Measurements from ENCODE around the gene WNT4.

Gene WNT4

DNA sequence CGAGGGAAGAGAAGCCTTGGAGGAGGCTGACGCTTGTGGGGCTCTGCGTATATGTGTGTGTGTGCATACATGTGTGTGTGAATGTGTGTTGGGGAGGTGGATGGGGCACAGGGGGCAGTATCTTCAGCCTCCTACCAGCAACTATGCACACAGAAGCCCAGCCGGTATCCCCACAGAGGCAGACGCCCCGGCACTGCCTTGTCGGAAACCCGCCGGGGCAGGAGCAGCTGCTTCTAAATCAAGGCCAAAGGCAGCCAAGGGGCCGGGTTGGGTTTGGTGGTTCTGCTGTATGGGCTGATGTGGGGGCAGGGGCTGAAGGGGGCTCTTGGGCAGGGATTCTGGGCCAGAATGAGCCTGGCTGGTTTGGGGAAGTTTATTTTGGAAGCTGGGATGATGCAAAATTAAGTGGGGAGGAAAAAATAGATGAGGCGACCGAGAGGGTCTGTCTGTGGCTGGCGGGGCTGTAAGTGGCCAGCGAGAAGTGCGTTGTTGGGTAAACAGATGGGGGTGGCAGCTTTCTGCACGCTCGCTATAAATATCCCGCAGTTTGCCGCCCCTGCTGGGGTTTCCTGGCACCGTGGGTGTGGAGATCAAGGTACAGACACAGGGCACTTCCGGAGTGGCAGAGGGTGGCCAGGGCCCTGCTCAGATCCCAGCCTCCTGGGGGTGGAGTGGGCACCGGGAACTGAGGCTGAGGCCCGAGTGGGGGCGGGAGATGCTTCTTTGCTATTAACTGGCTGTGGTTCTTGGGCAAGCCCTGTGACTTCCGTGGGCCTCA, 11.0 kb upstream of the WNT4 start:
- TF ChIP-seq GATA3 (IDR thresholded peaks at IDR 0.05; ENCODE audit: low read depth, low read length): no peak

DNA sequence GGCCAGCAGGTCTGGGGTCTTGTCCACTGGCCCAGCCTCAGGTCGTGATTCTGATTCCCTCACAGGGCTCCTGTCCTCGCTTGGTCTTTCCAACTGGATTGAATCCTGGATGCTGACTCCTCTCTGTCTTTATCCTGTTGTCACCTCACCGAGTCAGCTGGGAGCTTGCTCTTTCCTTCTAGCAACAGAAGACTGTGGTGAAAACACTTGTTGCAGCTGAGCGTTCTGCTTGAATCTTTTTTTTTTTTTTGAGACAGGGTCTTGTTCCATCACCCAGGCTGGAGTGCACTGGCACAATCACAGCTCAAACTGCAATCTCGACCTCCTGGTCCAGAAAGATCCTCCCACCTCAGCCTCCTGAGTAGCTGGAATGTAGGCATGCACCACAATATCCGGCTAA, 8.0 kb upstream of the WNT4 start:
- no peak for TF ChIP-seq GATA2 (IDR thresholded peaks at IDR 0.05; ENCODE audit: low read depth, low read length)
- TF ChIP-seq GATA3 (IDR thresholded peaks at IDR 0.05; ENCODE audit: low read depth, low read length): no peak

DNA sequence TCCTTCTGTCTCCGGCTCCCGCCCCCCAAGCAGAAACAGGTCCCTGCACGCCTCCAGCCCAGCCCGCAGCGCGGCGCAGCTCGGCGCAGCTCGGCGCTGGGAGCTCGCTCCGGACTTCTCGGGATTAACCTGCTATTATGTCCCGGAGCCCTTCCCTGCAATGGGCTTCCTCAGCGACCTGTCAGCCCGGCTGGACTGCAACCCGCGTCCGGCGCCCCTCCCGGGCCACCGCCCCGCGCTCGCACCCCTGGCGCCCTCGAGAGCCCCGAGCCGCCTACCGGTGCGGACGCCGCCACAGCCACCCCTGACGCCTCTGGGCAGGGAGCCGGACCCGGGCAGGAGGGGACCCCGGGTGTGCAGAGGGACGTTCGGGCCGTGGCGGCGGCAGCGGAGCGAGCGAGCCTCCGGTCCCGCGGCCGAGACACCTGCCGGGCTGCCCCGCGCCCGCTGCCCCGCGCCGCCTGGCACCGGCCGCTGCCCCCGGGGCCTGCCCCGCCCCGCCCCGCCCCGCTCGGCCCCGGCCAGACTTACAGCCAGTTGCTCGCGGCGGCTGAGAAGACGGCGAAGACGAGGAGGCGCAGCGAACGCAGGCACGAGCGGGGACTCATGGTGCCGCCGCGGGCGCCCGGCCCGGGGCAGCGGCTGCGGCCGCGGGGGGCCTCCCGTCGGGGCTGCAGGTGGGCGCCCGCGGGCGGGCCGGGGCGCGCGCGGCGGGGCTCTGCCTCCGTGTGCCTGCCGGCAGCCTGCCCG, 407 bp downstream of the WNT4 start:
- TF ChIP-seq GATA2 (IDR thresholded peaks at IDR 0.05; ENCODE audit: low read depth, low read length) (no peak), GATA3 (IDR thresholded peaks at IDR 0.05; ENCODE audit: low read depth, low read length) (no peak)

DNA sequence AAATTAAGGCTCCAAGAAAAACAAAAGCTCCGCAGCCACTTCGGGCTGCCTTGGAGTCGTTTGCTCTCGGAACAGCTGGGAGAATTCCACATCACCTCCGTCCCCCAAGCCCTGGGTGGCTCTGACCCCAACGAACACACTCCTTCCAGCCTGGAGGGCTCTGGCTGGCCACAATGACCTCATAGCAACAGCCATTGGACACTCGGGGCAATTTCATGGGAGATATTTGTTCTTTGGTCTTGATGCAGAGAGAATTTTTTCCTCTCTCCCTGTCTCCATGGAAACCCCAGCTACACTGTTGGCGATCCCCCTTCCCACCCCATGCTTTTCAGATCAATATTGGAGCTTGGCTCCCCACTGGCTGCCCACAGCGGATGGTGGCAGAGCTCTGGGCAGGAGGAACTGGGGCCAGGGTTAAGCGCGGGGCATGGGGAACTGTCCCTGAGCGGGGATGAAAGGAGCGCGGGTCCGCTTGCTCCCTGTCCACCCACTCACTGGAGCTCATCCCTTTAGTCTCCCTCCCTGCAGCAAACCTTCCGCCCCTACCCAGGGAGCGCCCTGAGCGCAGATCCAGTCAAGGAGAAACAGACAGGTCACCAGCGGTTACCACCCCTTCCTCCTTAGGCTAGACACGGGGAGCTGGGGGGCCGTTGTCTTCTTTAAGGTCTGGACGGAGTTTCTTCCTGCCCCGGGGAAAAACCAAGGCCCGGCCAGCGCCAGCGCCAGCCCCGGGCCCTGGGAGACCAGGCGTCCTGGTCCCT, 1.2 kb downstream of the WNT4 start:
- TF ChIP-seq GATA3 (IDR thresholded peaks at IDR 0.05; ENCODE audit: low read depth, low read length): no peak
- no peak for TF ChIP-seq GATA2 (IDR thresholded peaks at IDR 0.05; ENCODE audit: low read depth, low read length)

DNA sequence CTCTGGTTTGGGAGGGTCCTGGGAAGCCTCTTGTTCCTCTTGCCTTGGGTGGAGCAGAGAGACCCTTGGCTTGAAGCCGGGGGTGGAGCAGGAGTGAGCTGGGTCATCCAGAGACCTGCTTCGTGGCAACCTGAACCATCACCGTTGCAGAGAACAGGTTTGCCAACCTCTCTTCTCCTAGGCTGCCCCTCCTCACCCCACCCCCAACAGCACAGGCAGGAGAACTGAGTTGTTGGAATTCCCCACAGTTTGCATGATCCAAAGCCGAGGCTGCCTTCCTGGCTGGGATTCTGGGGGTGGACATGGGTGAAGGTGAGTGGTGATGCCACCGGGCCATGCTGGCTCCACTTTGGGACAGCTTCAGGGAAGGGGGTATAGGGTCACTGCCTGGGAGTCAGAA, 2.2 kb downstream of the WNT4 start:
- TF ChIP-seq GATA2 (IDR thresholded peaks at IDR 0.05; ENCODE audit: low read depth, low read length) (no peak), GATA3 (IDR thresholded peaks at IDR 0.05; ENCODE audit: low read depth, low read length) (no peak)

DNA sequence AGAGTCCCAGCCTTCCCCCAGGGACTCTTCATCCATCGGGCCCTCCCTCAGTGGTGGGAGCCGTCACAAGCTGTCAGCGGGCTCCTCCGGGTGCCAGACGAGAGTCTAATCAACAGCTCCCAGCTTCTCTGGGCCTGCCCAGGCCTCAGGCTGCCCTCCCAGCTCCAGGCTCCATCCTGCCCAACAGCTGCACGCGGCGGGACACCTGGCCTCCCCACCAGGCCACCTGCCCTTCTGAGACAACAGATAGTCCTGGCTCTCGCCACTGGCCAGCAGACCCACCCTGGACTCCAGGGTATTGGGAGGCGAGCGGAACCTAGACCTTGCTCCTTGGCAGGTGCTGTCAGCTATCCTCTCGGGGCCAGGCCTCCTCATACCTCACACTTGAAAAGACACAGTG, 3.1 kb downstream of the WNT4 start:
- TF ChIP-seq GATA2 (IDR thresholded peaks at IDR 0.05; ENCODE audit: low read depth, low read length): no peak
- no peak for TF ChIP-seq GATA3 (IDR thresholded peaks at IDR 0.05; ENCODE audit: low read depth, low read length)

DNA sequence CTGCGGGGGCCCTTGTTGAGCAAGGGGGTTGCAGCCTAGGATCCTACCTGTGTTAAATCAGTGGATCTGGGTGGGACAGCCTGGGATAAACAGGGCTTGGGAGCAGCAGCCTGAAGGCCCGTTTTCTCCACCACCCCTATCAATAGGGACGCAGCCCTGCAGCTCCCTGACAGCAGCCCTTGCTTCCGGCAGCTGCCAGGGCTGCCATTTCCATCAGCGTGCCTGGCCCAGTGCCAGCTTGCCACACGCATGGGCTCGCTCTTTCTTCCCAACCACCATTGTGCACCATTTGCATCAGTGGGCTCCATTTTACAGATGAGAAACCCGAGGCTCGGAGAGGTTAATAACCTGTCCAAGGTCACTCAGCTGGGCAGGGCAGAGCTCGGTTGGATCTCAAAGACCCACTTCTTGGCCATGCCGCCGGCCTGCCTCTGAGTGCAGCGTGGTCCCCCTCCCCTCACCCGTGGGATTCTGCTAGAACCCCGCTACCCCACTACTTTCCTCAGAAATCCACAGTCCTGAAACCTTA, 3.8 kb downstream of the WNT4 start:
- TF ChIP-seq GATA3 (IDR thresholded peaks at IDR 0.05; ENCODE audit: low read depth, low read length) (no peak), GATA2 (IDR thresholded peaks at IDR 0.05; ENCODE audit: low read depth, low read length) (no peak)

DNA sequence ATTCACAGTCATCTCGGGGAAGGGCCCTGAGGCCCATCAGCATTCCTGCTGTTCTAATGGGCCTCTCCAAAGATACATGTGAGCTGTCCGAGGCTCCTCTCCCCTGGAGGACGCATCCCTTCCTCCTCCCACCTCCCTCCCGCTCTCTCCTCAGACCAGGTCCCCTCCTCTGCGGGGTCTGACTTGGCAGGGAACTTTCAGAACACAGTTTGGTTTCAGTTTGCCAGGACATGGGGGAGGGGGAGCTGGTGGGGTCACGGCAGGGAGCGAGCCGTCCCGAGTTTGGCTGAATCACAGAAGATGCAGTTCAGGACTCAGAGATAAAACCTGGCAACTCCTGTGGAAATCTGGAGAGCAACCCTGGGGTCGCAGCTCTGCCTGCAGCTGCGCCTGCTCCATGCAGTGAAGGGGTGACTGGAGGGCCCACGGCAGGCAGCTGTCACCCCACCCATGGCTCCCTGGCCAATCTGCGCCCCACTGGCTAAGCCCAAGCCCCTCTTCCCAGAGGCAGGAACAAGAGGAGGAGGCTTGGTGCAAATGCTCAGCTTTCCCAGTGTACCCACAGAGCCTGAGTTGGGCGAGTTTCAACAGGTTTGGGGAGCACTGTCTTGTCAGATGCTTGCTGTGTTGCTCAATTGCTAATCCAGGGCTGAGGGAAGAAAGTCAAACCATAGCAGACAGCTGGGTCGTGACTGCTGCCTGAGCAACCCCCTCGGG, 5.7 kb downstream of the WNT4 start:
- TF ChIP-seq GATA3 (IDR thresholded peaks at IDR 0.05; ENCODE audit: low read depth, low read length): no peak
- TF ChIP-seq GATA2 (IDR thresholded peaks at IDR 0.05; ENCODE audit: low read depth, low read length): no peak

DNA sequence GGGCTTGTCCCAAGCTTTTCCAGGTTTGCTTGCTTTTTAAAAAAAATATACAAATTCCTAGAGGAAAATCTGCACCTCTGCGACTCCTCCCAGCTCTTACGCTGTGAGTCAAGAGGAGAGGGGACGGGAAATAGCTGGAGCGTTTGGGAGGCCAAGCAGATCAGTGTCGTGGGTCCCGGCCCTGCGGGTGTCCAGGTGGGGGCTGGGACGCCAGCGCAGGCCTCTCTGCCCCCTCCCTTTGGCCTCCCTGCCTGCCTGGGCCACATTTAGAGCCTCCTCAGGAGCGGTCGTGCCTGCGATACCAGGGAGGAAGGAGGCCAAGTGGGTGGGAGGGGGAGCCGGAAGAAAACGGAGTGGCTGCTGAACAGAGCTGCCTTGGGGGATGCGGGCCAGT, 9.0 kb downstream of the WNT4 start:
- TF ChIP-seq GATA2 (IDR thresholded peaks at IDR 0.05; ENCODE audit: low read depth, low read length) (no peak), GATA3 (IDR thresholded peaks at IDR 0.05; ENCODE audit: low read depth, low read length) (no peak)

DNA sequence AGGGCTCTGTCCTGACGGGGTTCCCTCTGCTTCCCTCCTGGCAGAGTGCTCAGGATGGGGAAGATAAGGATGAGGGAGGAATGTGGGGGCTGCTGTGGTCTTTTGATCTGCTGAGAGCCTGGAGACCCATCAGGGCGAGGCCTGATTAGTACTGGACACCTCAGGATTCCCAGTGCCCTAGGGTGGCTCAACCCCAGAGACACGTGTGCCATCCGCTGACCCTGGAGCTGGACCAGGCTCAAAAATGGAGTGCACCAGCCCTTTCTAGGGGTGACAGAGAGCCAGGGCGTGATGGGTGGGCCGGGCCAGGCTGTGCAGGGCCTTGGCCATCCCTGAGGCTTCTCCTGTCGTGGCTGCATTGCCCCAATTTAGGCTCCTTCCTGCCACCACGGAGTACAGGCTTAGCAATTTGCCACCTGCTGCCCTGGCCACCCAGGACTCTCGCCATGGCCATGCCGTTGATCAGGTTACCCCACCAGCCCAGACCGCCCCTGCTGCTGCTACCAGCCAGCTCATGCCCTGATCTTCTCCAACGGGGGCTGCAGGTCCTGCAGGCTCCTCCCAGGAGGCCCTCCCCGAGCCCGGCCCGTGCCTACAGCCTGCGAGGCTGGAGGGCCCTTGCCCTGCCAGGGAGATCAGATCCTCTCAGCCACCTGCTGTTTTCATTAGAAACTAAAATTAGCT, 9.5 kb downstream of the WNT4 start:
- TF ChIP-seq GATA2 (IDR thresholded peaks at IDR 0.05; ENCODE audit: low read depth, low read length) (no peak), GATA3 (IDR thresholded peaks at IDR 0.05; ENCODE audit: low read depth, low read length) (no peak)

DNA sequence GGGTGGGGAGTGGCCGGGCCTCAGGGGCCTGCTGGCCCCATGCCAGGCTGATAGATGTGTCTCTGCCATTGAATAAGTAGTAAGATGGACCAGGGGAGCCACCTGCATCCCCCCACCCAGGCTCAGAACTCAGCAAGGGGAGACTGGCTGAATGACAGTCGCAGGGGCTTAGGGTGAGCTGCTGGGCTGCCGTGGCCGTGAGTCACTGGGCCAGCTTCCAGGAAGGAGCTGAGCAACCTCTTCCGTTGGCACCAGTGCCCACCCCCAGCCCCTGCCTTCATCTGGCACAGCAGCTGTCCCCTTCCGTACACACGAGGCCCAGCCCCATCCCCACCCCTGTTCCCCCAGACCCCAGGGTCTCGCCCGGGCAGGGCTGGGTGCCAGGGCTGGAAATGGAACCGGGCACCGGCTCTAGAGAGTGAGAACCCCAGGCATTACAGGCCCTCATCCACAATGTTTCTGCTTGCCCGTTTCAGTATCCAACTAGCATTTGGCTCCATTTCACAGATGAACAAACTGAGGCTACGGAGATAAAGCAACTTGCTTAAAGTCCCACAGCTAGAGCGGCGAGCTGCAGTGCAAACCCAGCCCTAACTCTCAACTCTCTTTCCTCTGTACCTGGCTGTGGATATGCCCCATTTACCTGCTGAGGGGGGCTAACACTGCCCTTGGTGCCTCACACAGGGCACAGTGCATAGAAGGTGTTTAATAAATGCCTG, 10.2 kb downstream of the WNT4 start:
- TF ChIP-seq GATA3 (IDR thresholded peaks at IDR 0.05; ENCODE audit: low read depth, low read length): no peak
- no peak for TF ChIP-seq GATA2 (IDR thresholded peaks at IDR 0.05; ENCODE audit: low read depth, low read length)

DNA sequence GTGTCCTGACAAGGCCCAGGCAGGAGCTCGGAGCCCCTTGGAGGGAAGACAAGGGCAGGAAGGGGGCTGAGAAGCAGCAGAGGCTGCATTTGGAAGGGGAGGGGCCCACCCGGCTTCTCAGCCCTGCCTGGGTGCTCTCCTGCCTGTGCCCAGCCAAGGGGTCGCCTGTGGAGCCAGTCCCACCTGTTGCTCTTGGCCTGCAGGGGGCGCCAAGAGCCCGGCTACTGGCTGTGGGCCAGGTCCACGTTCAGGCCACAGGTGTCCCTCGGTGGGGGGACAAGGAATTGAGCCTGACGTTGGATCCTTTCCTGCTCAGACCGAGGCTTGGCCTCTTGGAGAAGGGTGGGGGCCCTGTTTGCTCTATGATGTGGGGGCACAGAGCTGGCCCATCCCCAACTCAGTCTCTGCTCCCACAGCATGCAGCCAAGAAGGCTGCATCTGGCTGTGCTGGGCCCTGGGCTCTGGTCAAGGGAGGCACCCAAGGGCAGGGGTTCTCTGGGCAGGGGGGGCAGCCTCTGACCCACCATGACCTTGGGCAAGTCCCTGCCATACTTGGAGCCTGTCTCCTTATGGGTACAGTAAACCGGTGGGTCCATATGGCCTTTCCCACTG, 10.9 kb downstream of the WNT4 start:
- TF ChIP-seq GATA2 (IDR thresholded peaks at IDR 0.05; ENCODE audit: low read depth, low read length) (no peak), GATA3 (IDR thresholded peaks at IDR 0.05; ENCODE audit: low read depth, low read length) (no peak)

Measured in SH-SY5Y (cell line).